NCI-H2081 treated with DMSO at 0.1 percent for 48 hours (cell line): Measurements from ENCODE around the gene GGA1.
"Not testable (repeated sequence)": the region's sequence is repeated elsewhere in the genome, so short reads cannot be mapped to it uniquely, and the experiment has no call there.

Experiments
- DNase-seq: peaks from one replicate; lab custom pipeline; 2025; lab: John Stamatoyannopoulos, UW

GGA1 gene

DNA sequence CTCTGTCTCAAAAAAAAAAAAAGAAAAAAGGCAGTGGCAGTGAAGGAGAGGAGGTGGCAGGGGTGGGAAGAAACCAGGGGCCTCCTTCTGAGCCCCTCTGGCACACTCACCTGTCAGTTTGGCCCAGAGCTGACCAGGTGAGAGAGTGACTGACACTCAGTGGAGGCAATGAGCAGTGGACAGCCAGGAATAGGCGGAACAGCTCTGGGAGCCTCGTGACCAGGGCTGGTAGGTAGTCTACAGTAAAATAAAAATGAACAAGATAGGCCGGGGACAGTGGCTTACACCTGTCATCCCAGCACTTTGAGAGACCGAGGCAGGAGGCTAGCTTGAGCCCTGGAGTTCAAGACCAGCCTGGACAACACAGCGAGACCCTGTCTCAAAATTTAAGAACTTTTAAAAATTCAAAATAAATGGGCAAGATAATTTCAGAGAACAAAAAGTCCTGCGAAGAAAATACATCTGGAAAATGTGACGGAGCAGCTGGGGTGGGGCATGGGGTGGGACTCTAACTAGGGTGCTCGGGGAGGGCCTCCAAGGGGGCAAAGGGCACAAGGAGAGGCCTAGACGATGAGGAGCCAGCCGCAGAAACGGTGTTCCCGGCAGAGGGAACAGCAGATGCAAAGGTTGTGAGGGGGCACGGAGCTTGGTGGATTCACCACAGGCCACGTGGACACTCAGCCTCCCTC, 46.1 kb downstream of the GGA1 start:
- no peak for DNase-seq

DNA sequence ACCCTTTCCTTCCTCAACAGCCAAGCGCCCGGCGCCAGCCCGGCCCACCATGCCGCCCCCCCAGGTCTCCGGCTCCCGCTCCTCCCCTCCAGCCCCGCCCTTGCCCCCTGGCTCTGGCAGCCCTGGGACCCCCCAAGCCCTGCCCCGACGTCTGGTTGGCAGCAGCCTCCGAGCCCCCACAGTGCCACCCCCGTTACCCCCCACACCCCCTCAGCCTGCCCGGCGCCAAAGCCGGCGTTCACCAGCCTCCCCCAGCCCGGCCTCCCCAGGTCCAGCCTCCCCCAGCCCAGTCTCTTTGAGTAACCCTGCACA, 46.6 kb downstream of the GGA1 start:
- no peak for DNase-seq

DNA sequence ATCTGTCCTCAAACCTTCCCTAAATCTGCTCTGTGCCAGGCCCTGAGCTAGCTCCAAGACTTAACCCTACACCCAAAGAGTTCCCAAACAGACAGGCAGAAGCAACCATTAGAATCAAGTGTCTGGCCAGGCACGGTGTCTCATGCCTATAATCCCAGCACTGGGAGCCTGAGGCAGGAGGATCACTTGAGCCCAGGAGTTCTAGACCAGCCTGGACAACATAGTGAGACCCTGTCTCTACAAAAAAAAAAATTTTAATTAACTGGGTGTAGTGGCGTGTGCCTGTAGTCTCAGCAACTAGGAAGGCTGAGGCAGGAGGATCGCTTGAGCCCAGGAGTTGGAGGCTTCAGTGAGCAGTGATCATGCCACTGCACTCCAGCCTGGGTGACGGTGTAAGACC, 47.9 kb downstream of the GGA1 start:
- not testable (repeated sequence) for DNase-seq

DNA sequence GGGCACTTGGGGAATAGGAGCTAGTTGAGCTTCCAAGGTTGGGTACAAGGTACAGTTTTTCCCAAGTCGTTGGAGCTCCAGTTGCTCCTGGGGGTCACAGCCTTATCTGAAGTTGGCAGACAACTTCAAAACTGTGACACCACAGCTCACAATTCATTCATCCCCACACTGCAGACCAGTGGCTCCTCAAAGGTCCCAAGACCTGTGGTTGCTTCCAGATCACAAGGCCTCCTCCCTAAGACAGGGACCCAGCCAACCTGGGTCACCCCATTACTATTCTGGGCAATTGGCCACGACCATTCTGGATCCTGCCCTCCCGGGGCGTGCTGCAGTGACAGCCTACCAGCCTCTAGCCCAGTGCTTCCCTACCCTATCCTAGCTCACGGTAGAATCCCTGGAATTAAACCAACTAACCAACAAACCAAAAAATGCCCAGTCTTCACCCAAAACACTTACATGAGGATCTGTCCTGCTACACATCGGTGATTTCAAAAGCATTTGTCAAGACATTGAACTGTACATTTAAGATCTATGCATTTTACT, 49.0 kb downstream of the GGA1 start:
- no peak for DNase-seq

DNA sequence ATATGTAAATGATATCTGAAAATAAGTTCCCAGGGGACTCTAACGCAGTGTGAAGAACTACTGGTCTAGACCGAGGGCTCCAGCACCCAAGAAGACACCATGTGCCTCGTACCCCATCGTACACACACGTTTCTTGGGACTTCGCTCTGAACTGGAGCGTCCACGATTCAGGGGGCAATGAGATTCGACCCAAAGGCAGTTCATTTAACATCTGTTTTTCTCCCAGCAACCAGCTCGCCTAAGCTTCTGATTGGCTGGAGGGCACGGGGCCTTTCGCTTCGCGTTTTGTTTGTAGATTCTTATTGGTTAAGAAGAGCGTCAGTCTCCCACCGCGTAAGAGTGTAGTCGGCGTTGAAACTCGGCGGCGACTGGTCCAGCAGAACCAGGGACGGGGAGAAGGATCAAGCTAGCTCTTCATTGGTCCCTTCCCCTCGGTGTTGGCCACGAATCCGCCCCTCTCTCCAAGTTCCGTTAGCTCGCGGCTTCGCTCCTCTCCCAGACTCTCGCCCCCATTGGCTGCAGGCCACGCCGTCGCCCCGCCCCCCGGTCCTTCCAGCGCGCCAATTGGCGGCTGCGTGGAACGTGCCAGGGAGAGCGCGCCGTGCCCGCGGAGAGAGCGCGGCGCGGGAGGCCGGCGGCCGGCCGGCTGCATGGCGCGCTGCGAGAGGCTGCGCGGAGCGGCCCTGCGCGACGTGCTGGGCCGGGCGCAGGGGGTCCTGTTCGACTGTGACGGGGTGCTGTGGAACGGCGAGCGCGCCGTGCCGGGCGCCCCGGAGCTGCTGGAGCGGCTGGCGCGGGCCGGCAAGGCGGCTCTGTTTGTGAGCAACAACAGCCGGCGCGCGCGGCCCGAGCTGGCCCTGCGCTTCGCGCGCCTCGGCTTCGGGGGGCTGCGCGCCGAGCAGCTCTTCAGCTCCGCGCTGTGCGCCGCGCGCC, 49.8 kb downstream of the GGA1 start, which contains the start of gene PDXP:
Gene PDXP (plus strand): TSS at position 591 of the 933 bp plus-strand sequence. CDS start 60 bp downstream, at position 651.
- DNase-seq: peak; percentile 92

DNA sequence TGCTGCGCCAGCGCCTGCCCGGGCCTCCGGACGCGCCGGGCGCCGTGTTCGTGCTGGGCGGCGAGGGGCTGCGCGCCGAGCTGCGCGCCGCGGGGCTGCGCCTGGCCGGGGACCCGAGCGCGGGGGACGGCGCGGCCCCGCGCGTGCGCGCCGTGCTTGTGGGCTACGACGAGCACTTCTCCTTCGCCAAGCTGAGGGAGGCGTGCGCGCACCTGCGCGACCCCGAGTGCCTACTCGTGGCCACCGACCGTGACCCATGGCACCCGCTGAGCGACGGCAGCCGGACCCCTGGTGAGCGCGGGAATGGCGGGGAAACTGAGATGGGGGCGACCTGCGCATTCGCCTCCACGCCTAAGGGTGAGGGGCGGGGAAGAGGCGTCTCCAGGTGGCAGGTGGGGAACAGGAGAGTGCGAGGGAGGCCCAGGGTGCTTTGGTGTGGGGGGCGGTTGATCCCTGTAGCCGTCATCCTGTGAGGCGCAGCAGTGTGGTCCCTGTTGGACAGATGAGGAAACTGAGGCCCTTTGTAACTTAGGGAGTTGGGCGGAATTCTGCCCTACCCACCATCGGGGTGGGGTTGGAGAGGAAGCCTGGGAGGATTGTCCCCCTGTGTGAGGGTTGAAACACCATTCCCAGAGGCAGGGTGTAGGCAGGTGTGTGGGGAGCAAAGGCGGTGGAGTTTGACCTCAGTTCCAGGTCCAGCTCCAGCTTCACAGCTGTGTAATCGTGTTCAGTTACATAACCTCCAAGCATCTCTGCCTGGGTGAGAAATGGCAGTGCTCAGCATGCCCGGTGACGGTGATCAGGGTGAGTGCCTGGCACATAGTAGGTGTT, 50.6 kb downstream of the GGA1 start:
- DNase-seq: no peak

DNA sequence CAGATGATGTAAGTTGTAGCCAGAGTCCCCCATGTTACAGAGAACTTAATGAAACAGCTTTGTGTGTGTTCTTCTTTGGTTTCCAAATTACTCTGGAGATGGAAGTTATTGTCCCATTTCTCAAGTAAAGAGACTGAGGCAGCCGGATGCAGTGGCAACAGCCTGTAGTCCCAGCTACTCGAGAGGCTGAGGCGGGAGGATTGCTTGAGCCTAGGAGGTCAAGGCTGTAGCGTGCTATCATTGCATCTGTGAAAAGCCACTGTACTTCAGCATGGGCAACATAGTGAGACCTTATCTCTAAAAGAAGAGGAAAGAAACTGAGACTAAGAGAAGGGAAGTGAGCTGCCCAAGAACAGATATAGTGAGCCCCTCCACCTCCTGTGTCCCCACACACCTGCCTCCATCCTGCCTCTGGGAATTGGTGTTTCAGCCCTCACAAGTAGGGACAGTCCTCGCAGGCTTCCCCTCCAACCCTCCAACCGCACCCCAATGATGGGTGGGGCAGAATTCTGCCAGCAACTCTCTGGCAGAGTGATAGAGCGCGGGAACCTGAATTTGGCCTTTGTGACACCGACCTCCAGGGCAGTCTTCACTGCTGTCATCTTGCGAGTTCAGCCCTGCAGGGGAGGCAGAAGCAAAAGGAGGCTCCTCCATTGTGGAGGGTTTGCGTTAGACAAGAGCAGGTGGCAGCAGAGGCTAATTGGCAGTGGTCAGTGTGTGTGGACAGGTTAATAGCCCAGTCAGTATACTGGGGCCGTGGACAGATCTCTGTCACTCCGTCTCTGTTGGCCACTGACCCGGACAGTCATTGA, 51.5 kb downstream of the GGA1 start:
- no peak for DNase-seq

DNA sequence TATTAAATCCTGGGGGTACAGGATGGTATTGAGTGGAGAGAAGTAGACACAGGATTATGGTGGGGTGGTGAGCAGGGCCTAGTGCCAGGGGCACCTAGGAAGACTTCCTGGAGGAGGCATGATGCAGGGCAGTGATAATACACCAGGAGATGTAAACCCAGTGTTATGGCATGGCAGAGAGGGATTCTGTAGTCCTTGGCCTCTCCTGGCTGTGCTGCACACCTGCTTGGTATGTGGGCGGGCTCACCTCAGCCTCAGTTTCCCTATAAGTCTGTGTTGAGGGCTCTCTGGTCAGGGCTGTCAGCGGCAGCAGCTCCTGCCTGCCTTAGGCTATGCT, 52.0 kb downstream of the GGA1 start:
- no peak for DNase-seq

DNA sequence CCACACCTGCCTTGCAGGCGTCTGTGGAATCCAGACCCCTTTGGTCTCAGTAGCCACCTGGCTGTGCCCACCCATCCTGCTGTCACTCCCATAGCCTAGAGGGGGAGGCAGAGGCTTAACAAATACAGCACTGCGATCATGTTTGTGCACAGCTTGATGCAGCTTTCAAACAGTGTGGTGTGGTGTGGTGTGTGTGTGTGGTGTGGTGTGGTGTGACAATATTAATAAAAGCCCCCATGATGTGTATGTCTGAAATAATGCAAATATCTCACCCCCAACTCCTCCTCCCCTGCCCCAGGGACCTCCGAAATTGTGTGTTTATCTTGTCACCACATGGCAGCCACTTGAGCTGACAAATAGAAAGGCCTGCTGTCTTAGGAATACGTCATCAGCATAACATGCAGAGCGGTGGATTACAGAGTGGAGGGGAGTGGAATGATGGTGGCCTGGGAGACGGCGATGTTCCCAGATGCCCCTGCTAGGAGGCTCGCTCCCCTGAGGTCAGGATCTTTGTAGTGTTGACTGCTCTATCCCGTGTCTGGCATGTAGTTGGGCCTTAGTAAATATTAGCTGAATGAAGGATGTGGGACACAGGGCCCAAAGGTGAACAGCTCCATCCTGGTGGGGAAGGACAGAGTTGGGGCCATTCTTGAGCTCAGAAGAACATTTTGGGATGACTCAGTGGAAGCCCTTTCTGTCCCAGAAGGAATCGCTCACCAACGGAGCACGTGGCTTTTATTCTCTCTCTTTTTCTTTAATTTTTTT, 52.7 kb downstream of the GGA1 start:
- DNase-seq: no peak

DNA sequence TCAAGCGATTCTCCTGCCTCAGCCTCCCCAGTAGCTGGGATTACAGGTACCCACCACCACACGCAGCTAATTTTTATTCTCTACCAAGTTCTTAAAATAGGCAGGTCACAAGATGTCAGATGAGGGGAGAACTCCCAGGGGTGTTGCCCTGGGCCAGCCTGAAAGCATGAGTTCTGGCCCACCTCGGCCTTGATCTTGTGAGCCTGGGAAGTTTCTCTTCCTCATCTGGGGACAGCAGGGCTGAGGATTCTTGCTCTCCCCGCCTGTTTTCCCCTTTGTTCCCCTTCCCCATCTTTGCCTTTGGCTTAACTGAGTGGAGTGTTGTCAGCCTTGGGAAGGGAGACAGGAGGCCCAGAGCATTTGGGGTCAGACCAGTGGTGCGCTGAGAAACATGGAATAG, 53.4 kb downstream of the GGA1 start:
- no peak for DNase-seq

DNA sequence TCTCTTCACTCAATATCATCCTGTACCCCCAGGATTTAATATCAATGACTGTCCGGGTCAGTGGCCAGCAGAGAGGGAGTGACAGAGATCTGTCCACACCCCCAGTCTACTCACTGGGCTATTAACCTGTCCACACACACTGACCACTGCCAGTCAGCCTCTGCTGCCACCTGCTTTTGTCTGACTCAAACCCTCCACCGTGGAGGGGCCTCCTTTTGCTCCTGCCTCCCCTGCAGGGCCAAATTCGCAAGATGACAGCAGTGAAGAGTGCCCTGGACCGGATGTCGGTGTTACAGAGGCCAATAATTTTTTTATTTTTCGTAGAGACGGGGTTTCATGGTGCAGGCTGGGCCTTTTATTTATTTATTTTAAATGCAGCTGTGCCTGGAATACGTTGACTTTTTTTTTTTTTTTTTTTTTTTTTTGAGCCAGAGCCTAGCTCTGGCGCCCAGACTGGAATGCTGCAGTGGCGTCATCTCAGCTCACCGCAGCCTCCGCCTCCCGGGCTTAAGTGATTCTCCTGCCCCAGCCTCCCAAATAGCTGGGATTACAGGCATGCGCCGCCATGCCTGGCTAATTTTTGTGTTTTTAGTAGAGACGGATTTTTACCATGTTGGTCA, 55.0 kb downstream of the GGA1 start:
- DNase-seq: no peak

DNA sequence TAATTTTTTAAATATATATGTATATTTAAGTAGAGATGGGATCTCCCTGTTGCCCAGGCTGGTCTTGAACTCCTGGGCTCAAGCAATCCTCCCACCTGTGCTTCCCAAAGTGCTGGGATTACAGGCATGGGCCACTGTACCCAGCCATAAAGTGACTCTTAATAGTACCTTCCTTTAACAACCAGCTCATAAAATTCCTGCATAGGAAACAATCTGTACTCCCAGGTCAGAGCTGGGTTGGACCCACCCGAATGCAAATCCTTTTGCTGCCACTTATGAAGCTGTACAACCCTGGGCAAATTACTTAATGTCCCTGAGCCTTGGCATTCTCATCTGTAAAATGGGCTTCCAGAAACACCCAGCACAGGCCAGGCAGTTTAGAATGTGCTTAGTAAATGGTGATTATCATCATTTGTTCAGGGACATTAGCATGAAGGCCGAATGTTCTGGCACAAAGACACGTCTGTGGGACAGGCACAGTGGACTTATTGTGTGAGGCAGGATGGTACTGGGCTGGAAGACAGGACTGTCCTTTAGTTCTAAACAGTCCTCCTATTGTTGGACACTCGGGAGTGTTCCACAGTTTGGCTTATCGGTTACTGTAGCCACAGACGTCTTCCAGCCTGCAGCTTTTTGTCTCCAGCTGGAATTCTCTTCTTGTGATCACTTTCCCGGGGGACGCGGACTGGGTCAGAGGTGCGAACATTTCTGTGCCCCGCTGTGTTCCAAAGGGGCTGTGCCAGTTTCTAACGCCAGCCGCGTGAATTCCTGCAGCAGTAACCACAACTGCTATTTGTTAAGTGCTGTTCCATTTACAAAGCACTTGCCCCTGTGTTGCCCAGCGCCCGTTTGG, 55.8 kb downstream of the GGA1 start:
- no peak for DNase-seq

DNA sequence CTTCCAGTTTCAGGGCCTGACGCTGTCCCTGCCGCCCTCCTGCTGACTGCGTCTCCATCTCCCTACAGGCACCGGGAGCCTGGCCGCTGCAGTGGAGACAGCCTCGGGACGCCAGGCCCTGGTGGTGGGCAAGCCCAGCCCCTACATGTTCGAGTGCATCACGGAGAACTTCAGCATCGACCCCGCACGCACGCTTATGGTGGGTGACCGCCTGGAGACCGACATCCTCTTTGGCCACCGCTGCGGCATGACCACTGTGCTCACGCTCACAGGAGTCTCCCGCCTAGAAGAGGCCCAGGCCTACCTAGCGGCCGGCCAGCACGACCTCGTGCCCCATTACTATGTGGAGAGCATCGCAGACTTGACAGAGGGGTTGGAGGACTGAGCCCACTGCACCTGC, 56.9 kb downstream of the GGA1 start:
- no peak for DNase-seq

DNA sequence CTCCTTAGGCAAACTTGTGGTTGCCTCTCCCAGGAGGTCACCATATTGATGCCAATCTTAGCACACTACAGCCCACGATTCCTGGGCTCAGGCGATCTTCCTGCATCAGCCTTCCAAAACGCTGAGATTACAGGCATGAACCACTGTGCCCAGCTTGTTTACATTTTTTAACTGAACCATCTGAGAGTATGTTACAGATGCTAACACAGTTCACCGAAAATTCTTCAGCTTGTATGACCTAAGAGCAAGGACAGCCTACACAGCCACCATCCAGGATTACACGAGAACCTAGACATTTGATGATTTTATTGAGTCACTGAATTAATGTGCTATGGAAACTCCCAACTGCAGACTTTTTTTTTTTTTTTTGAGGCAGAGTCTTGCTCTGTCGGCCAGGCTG, 61.0 kb downstream of the GGA1 start:
- DNase-seq: no peak

DNA sequence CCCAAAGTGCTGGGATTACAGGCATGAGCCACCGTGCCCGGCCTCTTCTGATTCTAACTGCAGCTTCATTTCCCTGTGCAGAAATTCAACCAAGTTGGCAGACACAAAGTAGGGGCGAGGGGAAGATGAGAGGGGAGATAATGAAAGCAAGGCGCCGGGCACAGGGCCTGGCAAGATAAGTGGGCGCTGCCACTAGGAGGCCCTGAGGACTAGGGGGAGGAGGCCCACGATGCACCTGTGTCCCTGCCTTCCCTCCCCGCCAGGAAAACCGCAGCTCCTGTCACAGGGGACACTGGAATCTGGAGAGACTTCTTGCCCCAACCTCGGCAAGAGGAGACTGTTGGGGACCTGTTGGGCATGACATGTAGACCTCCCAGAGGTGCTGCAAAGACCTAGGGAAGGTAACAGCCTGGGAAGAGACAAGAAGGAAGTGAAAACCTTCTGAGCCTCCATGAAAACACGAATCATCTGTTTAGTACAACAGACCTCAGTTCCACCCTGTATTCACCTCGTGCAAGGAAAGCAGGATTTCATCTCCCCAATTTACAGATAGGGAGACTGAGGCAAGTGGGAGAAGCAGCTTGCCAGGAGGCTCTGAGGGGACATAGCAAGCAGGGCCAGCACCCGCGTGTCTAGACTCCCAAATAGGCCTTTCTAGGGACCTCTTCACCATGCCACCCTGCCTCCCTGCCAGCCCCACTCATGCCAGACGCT, 63.7 kb downstream of the GGA1 start:
- no peak for DNase-seq

DNA sequence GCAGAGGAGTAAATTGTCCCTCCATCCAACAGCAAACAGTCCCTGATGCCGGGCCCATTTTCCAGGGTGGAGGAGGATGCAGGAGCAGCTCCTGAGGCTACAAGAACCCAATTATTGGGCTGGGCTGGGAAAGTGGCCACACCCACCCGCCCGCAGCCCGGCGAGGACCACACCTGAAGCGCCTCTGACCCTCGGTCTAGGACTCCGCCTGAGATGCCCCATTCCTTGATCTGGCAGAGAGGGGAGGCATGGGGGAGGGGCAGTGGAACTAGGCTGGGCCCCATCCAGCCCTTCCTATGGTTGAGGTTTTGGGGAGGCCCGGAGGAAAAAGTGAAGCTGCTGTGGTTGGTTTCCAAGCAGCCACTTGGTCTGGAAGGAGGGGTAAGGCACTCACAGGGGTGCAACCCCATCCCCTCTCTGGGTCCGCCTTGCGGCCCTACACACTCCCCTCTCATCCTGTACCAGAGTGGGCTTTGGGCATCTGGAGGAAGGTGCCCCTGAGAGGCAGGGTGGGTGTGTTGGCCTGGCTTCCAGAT, 64.4 kb downstream of the GGA1 start:
- no peak for DNase-seq

DNA sequence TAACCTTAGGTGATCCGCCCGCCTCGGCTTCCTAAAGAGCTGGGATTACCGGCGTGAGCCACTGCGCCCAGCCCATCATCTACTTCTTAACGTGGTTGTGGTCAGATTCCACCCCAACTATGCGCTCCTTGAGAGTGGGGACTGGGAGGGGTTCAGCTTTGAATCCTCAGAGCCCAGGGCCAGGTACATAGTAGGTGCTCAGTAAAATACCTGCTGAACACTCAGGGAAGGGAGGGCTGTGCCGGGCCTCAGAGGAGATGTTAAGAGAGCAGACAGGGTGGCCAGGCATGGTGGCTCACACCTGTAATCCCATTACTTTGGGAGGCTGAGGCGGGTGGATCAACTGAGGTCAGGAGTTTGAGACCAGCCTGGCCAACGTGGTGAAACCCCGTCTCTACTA, 65.6 kb downstream of the GGA1 start:
- DNase-seq: no peak
